SK-N-SH (cell line): ENCODE data around the gene P3H3. TPM values are rescaled to one million over a fixed set of nuclear protein-coding genes. Genes with fewer than 3 reads are reported as not detected.

Experiments used
- CTCF ChIA-PET: fragments of 300-600, 350-600 bp; formaldehyde crosslinking; extraction: SDS; loops from one replicate; lab custom pipeline; 2021; lab: Yijun Ruan, JAX
- POLR2A ChIA-PET: fragments of 350-600 bp; sonication (Branson Sonifier 250); formaldehyde crosslinking; extraction: SDS; loops from one replicate; lab custom pipeline; 2020; ENCODE audit warnings: antibody characterized with exemption, inconsistent platforms; lab: Yijun Ruan, JAX
- DNase-seq: peaks from one replicate; pipeline ENCODE4 v3.0.0; 2012
- H2AFZ ChIP-seq: fragments of 200-600 bp; sonication (generic); 2 replicates; pipeline ENCODE4 v1.8.1; 2016; ENCODE audit warnings: antibody characterized with exemption, mild to moderate bottlenecking, low read depth
- H3F3A ChIP-seq: fragments of 200-600 bp; sonication (generic); replicated peaks from 2 replicates; pipeline ENCODE3; 2016; ENCODE audit warnings: antibody characterized with exemption, mild to moderate bottlenecking; ENCODE audit not compliant: insufficient read depth
- H3K27ac ChIP-seq, 2 experiments: fragments of 200-500 bp in 1 of 2; fragments of 200-600 bp in 1 of 2; sonication (Bioruptor generic) in 1 of 2; sonication (generic), shearing (Covaris generic) in 1 of 2; 2 replicates each; pipeline versions ENCODE4 v1.5.1 to v1.6.1; 2014 to 2016; ENCODE audit warnings: low read depth in 2 of 2, inconsistent platforms in 1 of 2, low read length in 1 of 2, mild to moderate bottlenecking in 1 of 2, mixed read lengths in 1 of 2
- H3K27me3 ChIP-seq: fragments of 200-600 bp; sonication (generic), shearing (Covaris generic); 2 replicates; pipeline ENCODE4 v1.6.1; 2016; ENCODE audit warnings: mixed run types; ENCODE audit not compliant: insufficient read depth
- H3K36me3 ChIP-seq, 2 experiments: fragments of 200-500 bp in 1 of 2; fragments of 200-600 bp in 1 of 2; sonication (Bioruptor generic) in 1 of 2; sonication (generic) in 1 of 2; replicated peaks in 1 of 2; 2 replicates each; pipeline versions ENCODE3 to v1.5.1; 2014 to 2016; ENCODE audit warnings: low read length in 1 of 2, mild to moderate bottlenecking in 1 of 2; ENCODE audit not compliant: insufficient read depth in 2 of 2, control insufficient read depth in 1 of 2
- H3K4me1 ChIP-seq, 2 experiments: fragments of 200-500 bp in 1 of 2; fragments of 200-600 bp in 1 of 2; sonication (Bioruptor generic) in 1 of 2; sonication (generic), shearing (Covaris generic) in 1 of 2; 2 replicates each; pipeline versions ENCODE4 v1.5.1 to v1.6.1; 2014 to 2016; ENCODE audit warnings: low read depth in 1 of 2, low read length in 1 of 2, mixed run types in 1 of 2; ENCODE audit not compliant: insufficient read depth in 2 of 2, control insufficient read depth in 1 of 2
- H3K4me2 ChIP-seq: fragments of 200-600 bp; sonication (generic), shearing (Covaris generic); 2 replicates; pipeline ENCODE4 v1.6.1; 2017; ENCODE audit warnings: mixed run types
- H3K4me3 ChIP-seq, 2 experiments: fragments of 200-500 bp in 1 of 2; fragments of 200-600 bp in 1 of 2; sonication (Bioruptor generic) in 1 of 2; sonication (generic), shearing (Covaris generic) in 1 of 2; 2 replicates each; pipeline versions ENCODE4 v1.5.1 to v1.8.1; 2014 to 2016; ENCODE audit warnings: low read depth in 2 of 2, inconsistent platforms in 1 of 2, low read length in 1 of 2, mild to moderate bottlenecking in 1 of 2, mixed read lengths in 1 of 2, moderate library complexity in 1 of 2
- H3K79me2 ChIP-seq: fragments of 200-600 bp; sonication (generic); 2 replicates; pipeline ENCODE4 v1.8.1; 2017; ENCODE audit warnings: mild to moderate bottlenecking; ENCODE audit not compliant: insufficient read depth
- H3K9ac ChIP-seq: fragments of 200-600 bp; sonication (generic); 2 replicates; pipeline ENCODE4 v1.6.1; 2017; ENCODE audit warnings: mixed run types
- H3K9me2 ChIP-seq: fragments of 200-600 bp; sonication (generic); 2 replicates; pipeline ENCODE4 v1.6.1; 2017; ENCODE audit warnings: mixed run types
- H3K9me3 ChIP-seq: fragments of 200-600 bp; sonication (generic); 2 replicates; pipeline ENCODE4 v1.6.1; 2017; ENCODE audit warnings: mixed run types, mild to moderate bottlenecking, moderate library complexity
- H4K20me1 ChIP-seq: fragments of 200-600 bp; sonication (generic); 2 replicates; pipeline ENCODE4 v1.6.1; 2017; ENCODE audit warnings: mild to moderate bottlenecking, mixed run types; ENCODE audit not compliant: insufficient read depth
- EP300 ChIP-seq, 2 experiments: IDR thresholded peaks; 2 replicates each; pipeline versions ENCODE4 v1.4.0 to v1.6.1; 2012; ENCODE audit warnings: borderline replicate concordance in 1 of 2, low read depth in 1 of 2, low read length in 1 of 2
- FOXJ3 ChIP-seq: sonication (generic); formaldehyde crosslinking; IDR thresholded peaks from 2 replicates; pipeline ENCODE4 v1.5.1; 2020; ENCODE audit warnings: mild to moderate bottlenecking, missing genetic modification reagents
- FOXM1 ChIP-seq: IDR thresholded peaks from 2 replicates; pipeline ENCODE4 v1.4.0; 2012; ENCODE audit warnings: low read depth, mild to moderate bottlenecking
- GABPA ChIP-seq: IDR thresholded peaks from 2 replicates; pipeline ENCODE4 v1.4.0; 2012; ENCODE audit warnings: low read depth, mild to moderate bottlenecking
- GATA2 ChIP-seq: sonication (generic); formaldehyde crosslinking; IDR thresholded peaks from 2 replicates; pipeline ENCODE4 v1.5.0; 2020; ENCODE audit warnings: mild to moderate bottlenecking, missing genetic modification reagents
- MEF2A ChIP-seq: IDR thresholded peaks from 2 replicates; pipeline ENCODE4 v1.4.0; 2012; ENCODE audit warnings: low read depth, borderline replicate concordance
- MXI1 ChIP-seq: IDR thresholded peaks from 2 replicates; pipeline ENCODE4 v1.6.1; 2012; ENCODE audit warnings: mild to moderate bottlenecking, low read depth, low read length, improper control_type of control experiment
- NFIC ChIP-seq: IDR thresholded peaks from 2 replicates; pipeline ENCODE4 v1.4.0; 2012; ENCODE audit warnings: borderline replicate concordance
- NRF1 ChIP-seq: IDR thresholded peaks from 2 replicates; pipeline ENCODE4 v1.6.1; 2012; ENCODE audit warnings: low read depth, mild to moderate bottlenecking, low read length
- POLR2AphosphoS5 ChIP-seq: IDR thresholded peaks from 2 replicates; pipeline ENCODE4 v1.6.1; 2012; ENCODE audit warnings: low read depth, low read length
- RAD21 ChIP-seq: IDR thresholded peaks from 2 replicates; pipeline ENCODE4 v1.6.1; 2012; ENCODE audit warnings: mild to moderate bottlenecking, low read length
- RXRA ChIP-seq: IDR thresholded peaks from 2 replicates; pipeline ENCODE4 v1.4.0; 2012; ENCODE audit warnings: low read depth, mild to moderate bottlenecking, borderline replicate concordance
- SMC3 ChIP-seq: IDR thresholded peaks from 2 replicates; pipeline ENCODE4 v1.6.1; 2012; ENCODE audit warnings: low read depth, low read length, improper control_type of control experiment
- TEAD4 ChIP-seq: IDR thresholded peaks from 2 replicates; pipeline ENCODE4 v1.4.0; 2012; ENCODE audit warnings: mild to moderate bottlenecking, borderline replicate concordance; ENCODE audit not compliant: insufficient read depth
- WGBS: methylation state at CpG from one replicate; pipeline ENCODE4 v1.1.6; 2017; ENCODE audit warnings: low lambda C conversion rate; 5-methylcytosine and 5-hydroxymethylcytosine counted together
- polyA plus RNA-seq, 3 experiments: library from polyadenylated mRNA; depleted of rRNA; stranded (reverse); fragments of >200 nt; gene quantifications; 2 replicates each; pipeline ENCODE4 v1.2.3, GENCODE V29; 2012
- TF ChIP-seq, protein P1 (sequence below): IDR thresholded peaks from 2 replicates; pipeline ENCODE4 v1.6.1; 2012; ENCODE audit warnings: mild to moderate bottlenecking, low read depth, low read length, moderate library complexity
- TF ChIP-seq, protein P2 (sequence below): fragments of 200-600 bp; sonication (generic); IDR thresholded peaks from 2 replicates; pipeline ENCODE4 v1.6.1; 2017; ENCODE audit warnings: antibody characterized with exemption, mild to moderate bottlenecking, moderate library complexity
- TF ChIP-seq, protein P3 (sequence below): fragments of 150-350 bp; IDR thresholded peaks from 2 replicates; pipeline ENCODE4 v1.6.1; 2017; ENCODE audit warnings: antibody characterized with exemption, low read length, low read depth, borderline replicate concordance
- TF ChIP-seq, protein P4 (sequence below): IDR thresholded peaks from 2 replicates; pipeline ENCODE4 v1.4.0; 2012; ENCODE audit warnings: low read depth, borderline replicate concordance
- TF ChIP-seq, protein P5 (sequence below): IDR thresholded peaks from 2 replicates; pipeline ENCODE4 v1.4.0; 2012; ENCODE audit warnings: low read depth, borderline replicate concordance
- TF ChIP-seq, protein P6 (sequence below): IDR thresholded peaks from 2 replicates; pipeline ENCODE4; 2012

P3H3 gene
- polyA plus RNA-seq, 1 of the 3 experiments (the other 2 are of a cell fraction) = 74.6 TPM

DNA sequence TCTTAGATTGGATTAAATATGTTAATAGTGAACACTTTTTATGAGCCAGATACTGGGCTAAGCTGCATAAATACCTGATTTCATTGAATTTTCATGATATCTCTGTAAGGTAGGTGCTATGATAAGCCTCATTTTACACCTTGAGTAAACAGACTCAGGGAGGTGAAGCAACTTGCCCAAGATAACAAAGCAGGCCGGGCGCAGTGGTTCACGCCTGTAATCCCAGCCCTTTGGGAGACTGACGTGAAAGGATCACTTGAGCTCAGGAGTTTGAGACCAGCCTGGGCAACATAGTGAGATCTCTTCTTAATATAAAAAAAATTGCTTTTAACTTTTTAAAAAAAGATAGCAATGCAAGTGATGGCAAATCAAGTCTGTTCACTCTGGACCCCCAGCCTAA, 13.9 kb downstream of the P3H3 start:
- CTCF ChIA-PET = interaction anchor here (1.1 to 19.4 kb wide), 5 partner anchors 9 to 96 kb away, joined by 3 to 225 read pairs (median 5); partner anchors contain the start of genes CDCA3, P3H3 and SPSB2
- H3K27ac ChIP-seq = no peak overlapping the region

More for the DNA sequence above, 13.9 kb downstream of the P3H3 start:
- Histone ChIP-seq H3K36me3 (peaks cover 30 to 70% of the 10 kb centered on the region in 2 experiments), H3K9me3 (no peaks in the 10 kb centered on the region), H3K4me3 (no peak overlapping the region), H3K79me2 (no peaks in the 10 kb centered on the region), H3K4me2 (no peak overlapping the region), H3F3A (peaks cover 8% of the 10 kb centered on the region), H2AFZ (no peak overlapping the region), H3K9ac (no peak overlapping the region), H3K27me3 (no peaks in the 10 kb centered on the region), H3K4me1 (no peaks in the 10 kb centered on the region), H4K20me1 (no peaks in the 10 kb centered on the region), H3K9me2 (no peaks in the 10 kb centered on the region)
- 97% methylated on average over 4 of the region's 4 CpGs for whole genome bisulfite sequencing
- no peak for TF ChIP-seq SMC3
- no peak for TF ChIP-seq NRF1
- TF ChIP-seq, protein P1, sequence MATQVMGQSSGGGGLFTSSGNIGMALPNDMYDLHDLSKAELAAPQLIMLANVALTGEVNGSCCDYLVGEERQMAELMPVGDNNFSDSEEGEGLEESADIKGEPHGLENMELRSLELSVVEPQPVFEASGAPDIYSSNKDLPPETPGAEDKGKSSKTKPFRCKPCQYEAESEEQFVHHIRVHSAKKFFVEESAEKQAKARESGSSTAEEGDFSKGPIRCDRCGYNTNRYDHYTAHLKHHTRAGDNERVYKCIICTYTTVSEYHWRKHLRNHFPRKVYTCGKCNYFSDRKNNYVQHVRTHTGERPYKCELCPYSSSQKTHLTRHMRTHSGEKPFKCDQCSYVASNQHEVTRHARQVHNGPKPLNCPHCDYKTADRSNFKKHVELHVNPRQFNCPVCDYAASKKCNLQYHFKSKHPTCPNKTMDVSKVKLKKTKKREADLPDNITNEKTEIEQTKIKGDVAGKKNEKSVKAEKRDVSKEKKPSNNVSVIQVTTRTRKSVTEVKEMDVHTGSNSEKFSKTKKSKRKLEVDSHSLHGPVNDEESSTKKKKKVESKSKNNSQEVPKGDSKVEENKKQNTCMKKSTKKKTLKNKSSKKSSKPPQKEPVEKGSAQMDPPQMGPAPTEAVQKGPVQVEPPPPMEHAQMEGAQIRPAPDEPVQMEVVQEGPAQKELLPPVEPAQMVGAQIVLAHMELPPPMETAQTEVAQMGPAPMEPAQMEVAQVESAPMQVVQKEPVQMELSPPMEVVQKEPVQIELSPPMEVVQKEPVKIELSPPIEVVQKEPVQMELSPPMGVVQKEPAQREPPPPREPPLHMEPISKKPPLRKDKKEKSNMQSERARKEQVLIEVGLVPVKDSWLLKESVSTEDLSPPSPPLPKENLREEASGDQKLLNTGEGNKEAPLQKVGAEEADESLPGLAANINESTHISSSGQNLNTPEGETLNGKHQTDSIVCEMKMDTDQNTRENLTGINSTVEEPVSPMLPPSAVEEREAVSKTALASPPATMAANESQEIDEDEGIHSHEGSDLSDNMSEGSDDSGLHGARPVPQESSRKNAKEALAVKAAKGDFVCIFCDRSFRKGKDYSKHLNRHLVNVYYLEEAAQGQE = no peak
- no peak for TF ChIP-seq RAD21
- TF ChIP-seq EP300 (IDR thresholded peaks at IDR 0.05; ENCODE audit: borderline replicate concordance in 1 of 2, low read depth in 1 of 2, low read length in 1 of 2) = no peak
- no peak for TF ChIP-seq FOXM1
- TF ChIP-seq MEF2A = no peak
- no peak for TF ChIP-seq GABPA
- TF ChIP-seq GATA2 (CRISPR knock-in tag) = no peak
- no peak for TF ChIP-seq POLR2AphosphoS5
- no peak for TF ChIP-seq RXRA
- TF ChIP-seq, protein P2, sequence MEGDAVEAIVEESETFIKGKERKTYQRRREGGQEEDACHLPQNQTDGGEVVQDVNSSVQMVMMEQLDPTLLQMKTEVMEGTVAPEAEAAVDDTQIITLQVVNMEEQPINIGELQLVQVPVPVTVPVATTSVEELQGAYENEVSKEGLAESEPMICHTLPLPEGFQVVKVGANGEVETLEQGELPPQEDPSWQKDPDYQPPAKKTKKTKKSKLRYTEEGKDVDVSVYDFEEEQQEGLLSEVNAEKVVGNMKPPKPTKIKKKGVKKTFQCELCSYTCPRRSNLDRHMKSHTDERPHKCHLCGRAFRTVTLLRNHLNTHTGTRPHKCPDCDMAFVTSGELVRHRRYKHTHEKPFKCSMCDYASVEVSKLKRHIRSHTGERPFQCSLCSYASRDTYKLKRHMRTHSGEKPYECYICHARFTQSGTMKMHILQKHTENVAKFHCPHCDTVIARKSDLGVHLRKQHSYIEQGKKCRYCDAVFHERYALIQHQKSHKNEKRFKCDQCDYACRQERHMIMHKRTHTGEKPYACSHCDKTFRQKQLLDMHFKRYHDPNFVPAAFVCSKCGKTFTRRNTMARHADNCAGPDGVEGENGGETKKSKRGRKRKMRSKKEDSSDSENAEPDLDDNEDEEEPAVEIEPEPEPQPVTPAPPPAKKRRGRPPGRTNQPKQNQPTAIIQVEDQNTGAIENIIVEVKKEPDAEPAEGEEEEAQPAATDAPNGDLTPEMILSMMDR = no peak
- no peak for TF ChIP-seq MXI1
- no peak for TF ChIP-seq NFIC
- no peak for TF ChIP-seq TEAD4
- TF ChIP-seq, protein P3, sequence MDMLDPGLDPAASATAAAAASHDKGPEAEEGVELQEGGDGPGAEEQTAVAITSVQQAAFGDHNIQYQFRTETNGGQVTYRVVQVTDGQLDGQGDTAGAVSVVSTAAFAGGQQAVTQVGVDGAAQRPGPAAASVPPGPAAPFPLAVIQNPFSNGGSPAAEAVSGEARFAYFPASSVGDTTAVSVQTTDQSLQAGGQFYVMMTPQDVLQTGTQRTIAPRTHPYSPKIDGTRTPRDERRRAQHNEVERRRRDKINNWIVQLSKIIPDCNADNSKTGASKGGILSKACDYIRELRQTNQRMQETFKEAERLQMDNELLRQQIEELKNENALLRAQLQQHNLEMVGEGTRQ = no peak
- TF ChIP-seq, protein P4, sequence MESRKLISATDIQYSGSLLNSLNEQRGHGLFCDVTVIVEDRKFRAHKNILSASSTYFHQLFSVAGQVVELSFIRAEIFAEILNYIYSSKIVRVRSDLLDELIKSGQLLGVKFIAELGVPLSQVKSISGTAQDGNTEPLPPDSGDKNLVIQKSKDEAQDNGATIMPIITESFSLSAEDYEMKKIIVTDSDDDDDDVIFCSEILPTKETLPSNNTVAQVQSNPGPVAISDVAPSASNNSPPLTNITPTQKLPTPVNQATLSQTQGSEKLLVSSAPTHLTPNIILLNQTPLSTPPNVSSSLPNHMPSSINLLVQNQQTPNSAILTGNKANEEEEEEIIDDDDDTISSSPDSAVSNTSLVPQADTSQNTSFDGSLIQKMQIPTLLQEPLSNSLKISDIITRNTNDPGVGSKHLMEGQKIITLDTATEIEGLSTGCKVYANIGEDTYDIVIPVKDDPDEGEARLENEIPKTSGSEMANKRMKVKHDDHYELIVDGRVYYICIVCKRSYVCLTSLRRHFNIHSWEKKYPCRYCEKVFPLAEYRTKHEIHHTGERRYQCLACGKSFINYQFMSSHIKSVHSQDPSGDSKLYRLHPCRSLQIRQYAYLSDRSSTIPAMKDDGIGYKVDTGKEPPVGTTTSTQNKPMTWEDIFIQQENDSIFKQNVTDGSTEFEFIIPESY = no peak
- no peak for TF ChIP-seq FOXJ3 (CRISPR knock-in tag)
- TF ChIP-seq, protein P5, sequence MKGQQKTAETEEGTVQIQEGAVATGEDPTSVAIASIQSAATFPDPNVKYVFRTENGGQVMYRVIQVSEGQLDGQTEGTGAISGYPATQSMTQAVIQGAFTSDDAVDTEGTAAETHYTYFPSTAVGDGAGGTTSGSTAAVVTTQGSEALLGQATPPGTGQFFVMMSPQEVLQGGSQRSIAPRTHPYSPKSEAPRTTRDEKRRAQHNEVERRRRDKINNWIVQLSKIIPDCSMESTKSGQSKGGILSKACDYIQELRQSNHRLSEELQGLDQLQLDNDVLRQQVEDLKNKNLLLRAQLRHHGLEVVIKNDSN = no peak
- TF ChIP-seq, protein P6, sequence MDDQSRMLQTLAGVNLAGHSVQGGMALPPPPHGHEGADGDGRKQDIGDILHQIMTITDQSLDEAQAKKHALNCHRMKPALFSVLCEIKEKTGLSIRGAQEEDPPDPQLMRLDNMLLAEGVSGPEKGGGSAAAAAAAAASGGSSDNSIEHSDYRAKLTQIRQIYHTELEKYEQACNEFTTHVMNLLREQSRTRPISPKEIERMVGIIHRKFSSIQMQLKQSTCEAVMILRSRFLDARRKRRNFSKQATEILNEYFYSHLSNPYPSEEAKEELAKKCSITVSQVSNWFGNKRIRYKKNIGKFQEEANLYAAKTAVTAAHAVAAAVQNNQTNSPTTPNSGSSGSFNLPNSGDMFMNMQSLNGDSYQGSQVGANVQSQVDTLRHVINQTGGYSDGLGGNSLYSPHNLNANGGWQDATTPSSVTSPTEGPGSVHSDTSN = no peak
- POLR2A ChIA-PET = interaction anchor here (3.4 to 4.2 kb wide), 2 partner anchors 10 to 30 kb away, joined by 9 to 22 read pairs; partner anchors contain the start of genes CDCA3, SPSB2 and USP5
- DNase-seq = no peak
